ENCODE measurements around the gene CHRNE.
A peak's percentile ranks its signal among the peaks of the same experiment; 100 is the strongest.

DNA sequence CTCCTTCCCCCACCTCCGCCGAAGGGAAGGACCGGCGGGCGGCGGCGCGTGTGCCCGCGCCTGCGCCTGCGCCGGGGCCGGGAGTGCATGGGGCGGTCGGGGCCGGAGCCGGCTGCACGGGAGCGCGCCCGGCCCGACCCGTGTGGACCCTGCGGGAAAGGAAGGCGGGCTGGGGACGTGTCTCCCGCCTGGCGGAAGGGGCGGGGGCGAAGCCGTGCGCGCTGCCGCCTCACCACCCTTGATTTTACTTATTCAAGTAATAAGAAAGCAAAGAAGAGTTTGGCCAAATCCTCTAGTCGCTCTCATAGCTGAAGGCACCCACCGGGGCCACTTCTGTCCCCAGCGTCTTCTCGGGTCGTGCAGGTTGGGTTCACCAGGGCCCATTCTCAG, 46.0 kb upstream of the CHRNE start:
- TF ChIP-seq, protein P1, sequence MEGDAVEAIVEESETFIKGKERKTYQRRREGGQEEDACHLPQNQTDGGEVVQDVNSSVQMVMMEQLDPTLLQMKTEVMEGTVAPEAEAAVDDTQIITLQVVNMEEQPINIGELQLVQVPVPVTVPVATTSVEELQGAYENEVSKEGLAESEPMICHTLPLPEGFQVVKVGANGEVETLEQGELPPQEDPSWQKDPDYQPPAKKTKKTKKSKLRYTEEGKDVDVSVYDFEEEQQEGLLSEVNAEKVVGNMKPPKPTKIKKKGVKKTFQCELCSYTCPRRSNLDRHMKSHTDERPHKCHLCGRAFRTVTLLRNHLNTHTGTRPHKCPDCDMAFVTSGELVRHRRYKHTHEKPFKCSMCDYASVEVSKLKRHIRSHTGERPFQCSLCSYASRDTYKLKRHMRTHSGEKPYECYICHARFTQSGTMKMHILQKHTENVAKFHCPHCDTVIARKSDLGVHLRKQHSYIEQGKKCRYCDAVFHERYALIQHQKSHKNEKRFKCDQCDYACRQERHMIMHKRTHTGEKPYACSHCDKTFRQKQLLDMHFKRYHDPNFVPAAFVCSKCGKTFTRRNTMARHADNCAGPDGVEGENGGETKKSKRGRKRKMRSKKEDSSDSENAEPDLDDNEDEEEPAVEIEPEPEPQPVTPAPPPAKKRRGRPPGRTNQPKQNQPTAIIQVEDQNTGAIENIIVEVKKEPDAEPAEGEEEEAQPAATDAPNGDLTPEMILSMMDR (conservative IDR thresholded peaks at IDR 0.05; ENCODE audit: low read depth in 2 of 2) = no peak
- TF ChIP-seq EZH2 (IDR thresholded peaks at IDR 0.05; ENCODE audit: low read depth, unreplicated experiment) (no peak), POLR2AphosphoS5 (IDR thresholded peaks at IDR 0.05; ENCODE audit: low read depth) (peak; percentile 29; the same call in 1 of the 2 replicates), CREB1 (CRISPR knock-in tag; IDR thresholded peaks at IDR 0.05; ENCODE audit: low read depth) (no peak)
